CD4-positive, alpha-beta T cell treated with Interleukin-6 at 100 ng/mL for 8 hours (primary cell): ENCODE measurements around the gene ITGA2B.
"Not testable (repeated sequence)": the region's sequence is repeated elsewhere in the genome, so short reads cannot be mapped to it uniquely, and the experiment has no call there.

ENCODE experiments used
- DNase-seq: peaks from one replicate; pipeline ENCODE4 v3.0.0-alpha.2; 2020; ENCODE audit warnings: mixed read lengths, low spot score

Gene ITGA2B

GRCh38 chr17:44329516-44329915, 59.9 kb downstream of the ITGA2B start:
- not testable (repeated sequence) for DNase-seq

DNA sequence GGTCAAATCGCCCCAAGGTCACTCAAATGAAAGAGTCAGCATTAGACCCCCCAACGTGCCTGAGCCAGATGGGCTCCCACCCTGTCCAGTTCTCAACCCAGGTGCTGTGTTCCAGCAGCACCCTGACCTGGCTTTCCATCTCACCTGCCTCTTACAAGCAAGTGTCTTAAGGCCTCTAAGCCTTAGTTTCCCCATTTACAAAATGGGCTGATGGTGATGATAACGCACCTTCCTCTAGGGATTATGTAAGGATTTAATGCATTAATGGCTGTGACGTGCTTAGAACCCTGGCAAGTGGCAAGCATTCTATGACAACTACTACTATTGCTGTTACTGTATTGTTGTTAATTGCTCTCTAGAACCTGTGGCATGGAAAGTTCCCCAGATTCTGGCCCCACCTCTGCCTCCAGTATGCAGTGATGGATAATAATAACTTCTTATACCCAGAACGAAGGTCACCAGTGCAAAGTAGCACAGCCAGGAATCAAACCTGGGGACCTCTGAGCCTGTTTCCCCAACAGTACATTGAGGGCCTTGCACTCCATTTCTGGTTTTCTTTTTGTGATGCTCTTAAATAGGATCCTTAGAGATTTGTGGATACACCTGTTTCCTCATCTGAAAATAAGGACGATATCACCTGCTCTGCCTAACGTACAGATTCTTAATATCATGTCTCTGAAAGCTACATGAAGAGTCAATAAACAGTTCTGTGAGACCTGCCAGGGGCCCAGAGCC, 61.6 kb downstream of the ITGA2B start:
- no peak for DNase-seq

- peak; percentile 97 for DNase-seq
Observed at GRCh38 chr17:44326861-44327444, 62.5 kb downstream of the ITGA2B start.

DNA sequence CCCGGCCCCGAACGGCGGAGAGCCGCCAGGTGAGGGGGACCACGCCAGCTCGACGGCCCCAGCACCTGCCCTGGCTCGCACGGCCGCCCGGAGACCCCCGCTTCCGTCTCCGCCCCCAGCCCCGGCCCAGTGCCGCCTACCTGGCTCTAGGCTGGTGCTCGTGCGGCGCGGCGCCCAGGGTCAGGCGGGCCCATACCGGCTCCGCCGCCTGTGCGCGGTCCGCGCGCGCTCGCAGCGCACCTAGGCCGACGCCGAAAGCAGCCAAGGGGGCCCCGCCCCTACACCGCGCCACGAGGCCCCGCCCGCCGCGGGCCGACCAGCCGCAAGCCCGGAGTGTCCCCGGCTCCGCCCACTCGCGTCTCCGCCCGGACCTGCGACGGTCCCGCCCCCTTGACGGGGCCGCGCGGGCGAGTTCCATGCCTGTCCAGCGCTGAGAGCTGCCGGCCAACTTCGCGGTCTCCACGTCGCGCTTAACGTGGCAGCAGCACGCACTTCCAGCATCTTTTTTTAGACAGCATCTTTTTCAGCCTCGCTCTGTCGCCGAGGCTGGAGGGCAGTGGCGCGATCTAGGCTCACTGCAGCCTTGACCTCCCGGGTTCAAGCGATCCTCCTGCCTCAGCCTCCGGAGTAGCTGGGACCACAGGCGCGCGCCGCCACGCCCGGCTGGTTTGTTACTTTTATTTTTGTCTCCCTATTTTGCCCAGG, 64.7 kb downstream of the ITGA2B start, which contains the start of gene SLC25A39:
Gene SLC25A39 (minus strand): TSS at position 253 of the 705 bp plus-strand sequence. CDS start 1,261 bp downstream, outside the sequence.
- peak; percentile 94 for DNase-seq

- no peak for DNase-seq
Observed at GRCh38 chr17:44324092-44324570, 65.3 kb downstream of the ITGA2B start.

DNA sequence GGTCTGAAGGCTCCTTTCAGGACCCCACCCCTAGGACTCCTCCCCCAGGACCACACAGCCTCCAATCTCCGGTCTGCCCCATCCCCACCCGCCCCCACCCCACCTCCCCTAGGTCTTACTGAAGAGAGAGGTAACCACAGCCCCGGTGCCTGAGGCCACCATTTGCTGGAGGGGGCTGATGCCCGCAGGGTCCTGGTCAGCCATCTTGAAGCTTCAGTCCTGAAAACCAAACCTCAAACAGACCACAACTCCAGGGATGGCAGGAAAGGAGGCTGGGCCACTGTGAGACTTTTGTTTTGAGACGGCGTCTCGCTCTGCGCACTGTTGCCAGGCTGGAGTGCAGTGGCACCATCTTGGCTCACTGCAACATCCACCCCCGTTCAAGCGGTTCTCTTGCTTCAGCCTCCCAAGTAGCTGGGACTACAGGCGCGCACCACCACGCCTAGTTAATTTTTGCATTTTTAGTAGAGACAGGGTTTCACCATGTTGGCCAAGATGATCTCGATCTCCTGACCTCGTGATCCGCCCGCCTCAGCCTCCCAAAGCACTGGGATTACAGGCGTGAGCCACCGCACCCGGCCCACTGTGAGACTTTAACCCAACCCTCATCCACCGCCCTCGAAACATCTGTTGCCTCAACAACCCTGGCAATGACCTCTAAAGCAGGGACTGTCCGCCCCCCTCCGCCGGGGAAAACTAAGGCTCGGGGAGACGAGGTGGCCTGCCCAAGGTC, 65.9 kb downstream of the ITGA2B start:
- DNase-seq, result no peak

- no peak for DNase-seq
Observed at GRCh38 chr17:44322236-44322895, 67.1 kb downstream of the ITGA2B start.
